DND-41 (cell line): ENCODE measurements around the gene MEF2D.

Experiments used
- ATAC-seq: fragments of 200-7000 bp; cut with Tn5 transposase; 3 replicates; pipeline ENCODE4 v1.9.1; 2021; ENCODE audit warnings: low read depth; ENCODE audit not compliant: insufficient read depth
- DNase-seq: peaks from one replicate; pipeline ENCODE4 v3.0.0-alpha.2; 2020
- H2AFZ ChIP-seq: 2 replicates; pipeline ENCODE4 v1.6.0; 2012; ENCODE audit warnings: low read depth, low read length
- H3K27ac ChIP-seq: 2 replicates; pipeline ENCODE4 v1.5.1; 2012; ENCODE audit warnings: low read length, inconsistent platforms
- H3K27me3 ChIP-seq: fragments of 200-600 bp; sonication (generic); 2 replicates; pipeline ENCODE4 v1.6.0; 2012; ENCODE audit warnings: low read length, mild to moderate bottlenecking, inconsistent platforms; ENCODE audit not compliant: insufficient read depth, poor library complexity
- H3K36me3 ChIP-seq: 2 replicates; pipeline ENCODE4 v1.5.1; 2012; ENCODE audit warnings: low read length, inconsistent platforms; ENCODE audit not compliant: insufficient read depth
- H3K4me1 ChIP-seq: 2 replicates; pipeline ENCODE4 v1.5.1; 2012; ENCODE audit warnings: mild to moderate bottlenecking, low read length; ENCODE audit not compliant: insufficient read depth
- H3K4me2 ChIP-seq: 2 replicates; pipeline ENCODE4 v1.6.0; 2012; ENCODE audit warnings: mild to moderate bottlenecking, moderate library complexity, low read length, inconsistent platforms; ENCODE audit not compliant: insufficient read depth
- H3K4me3 ChIP-seq, 2 experiments: fragments of 200-600 bp in 1 of 2; shearing (Covaris generic) in 1 of 2; 2 replicates each; pipeline ENCODE4 v1.5.1; 2012 to 2016; ENCODE audit warnings: inconsistent platforms in 2 of 2, low read length in 2 of 2, mild to moderate bottlenecking in 2 of 2, low read depth in 1 of 2, moderate library complexity in 1 of 2
- H3K79me2 ChIP-seq: 2 replicates; pipeline ENCODE4 v1.6.0; 2012; ENCODE audit warnings: low read length, inconsistent platforms; ENCODE audit not compliant: insufficient read depth
- H3K9ac ChIP-seq: 2 replicates; pipeline ENCODE4 v1.6.0; 2012; ENCODE audit warnings: low read depth, mild to moderate bottlenecking, inconsistent platforms, low read length, moderate library complexity
- H3K9me3 ChIP-seq: 2 replicates; pipeline ENCODE4 v1.5.1; 2012; ENCODE audit warnings: low read length, moderate library complexity, mild to moderate bottlenecking, inconsistent platforms; ENCODE audit not compliant: insufficient read depth, severe bottlenecking
- H4K20me1 ChIP-seq: 2 replicates; pipeline ENCODE4 v1.6.0; 2012; ENCODE audit warnings: low read length; ENCODE audit not compliant: insufficient read depth
- CTCF ChIP-seq: IDR thresholded peaks from 2 replicates; pipeline ENCODE4 v1.5.1; 2012; ENCODE audit warnings: borderline replicate concordance, low read length, moderate library complexity, mild to moderate bottlenecking; ENCODE audit not compliant: poor library complexity, severe bottlenecking; ENCODE audit errors: extremely low read depth
- EZH2 ChIP-seq: IDR thresholded peaks from 3 replicates; pipeline ENCODE4 v1.6.1; 2012; ENCODE audit warnings: borderline replicate concordance, low read depth, mild to moderate bottlenecking, moderate library complexity, low read length, inconsistent platforms; ENCODE audit not compliant: severe bottlenecking

The MEF2D gene

GRCh38 chr1:156465747-156466365 lies 34.7 kb downstream of the MEF2D start:
- Histone ChIP-seq H2AFZ (no peak overlapping the region), H3K27me3 (no peaks in the 10 kb centered on the region), H3K9ac (no peak overlapping the region), H3K36me3 (peaks cover 52% of the 10 kb centered on the region), H3K79me2 (no peaks in the 10 kb centered on the region), H3K27ac (no peak overlapping the region), H3K4me1 (no peaks in the 10 kb centered on the region), H3K9me3 (no peaks in the 10 kb centered on the region), H3K4me2 (no peak overlapping the region), H3K4me3 (no peak overlapping the region), H4K20me1 (no peaks in the 10 kb centered on the region)
- TF ChIP-seq EZH2 = no peak
- peak; percentile 39 for TF ChIP-seq CTCF
- ATAC-seq (0 out of 3 replicates have a peak, but pooled peaks have one; percentile 23), DNase-seq (no peak)

- H3K4me2 ChIP-seq = no peak overlapping the region
- no peaks in the 10 kb centered on the region for H4K20me1 ChIP-seq
- no peak overlapping the region for H3K9ac ChIP-seq
- ATAC-seq = no peak
- H3K79me2 ChIP-seq = no peaks in the 10 kb centered on the region
- peaks cover 47% of the 10 kb centered on the region for H3K36me3 ChIP-seq
- H3K27ac ChIP-seq = no peak overlapping the region
- no peaks in the 10 kb centered on the region for H3K9me3 ChIP-seq
- H3K27me3 ChIP-seq = no peaks in the 10 kb centered on the region
- no peak overlapping the region for H3K4me3 ChIP-seq
- H2AFZ ChIP-seq = no peak overlapping the region
- DNase-seq = no peak
- TF ChIP-seq EZH2 (no peak), CTCF (no peak)
- H3K4me1 ChIP-seq = no peaks in the 10 kb centered on the region
Observed at GRCh38 chr1:156464825-156465452, 35.6 kb downstream of the MEF2D start.

- Histone ChIP-seq H3K36me3 (peaks cover 42% of the 10 kb centered on the region), H4K20me1 (no peaks in the 10 kb centered on the region), H3K9me3 (no peaks in the 10 kb centered on the region), H3K79me2 (no peaks in the 10 kb centered on the region), H3K27me3 (no peaks in the 10 kb centered on the region), H3K9ac (no peak overlapping the region), H3K4me1 (no peaks in the 10 kb centered on the region), H3K4me2 (no peak overlapping the region), H3K4me3 (no peak overlapping the region), H2AFZ (no peak overlapping the region), H3K27ac (no peak overlapping the region)
- DNase-seq (no peak), ATAC-seq (no peak)
- TF ChIP-seq EZH2 (no peak), CTCF (no peak)
Observed at GRCh38 chr1:156464335-156464734, 36.2 kb downstream of the MEF2D start.
